GM23338 (cell line): ENCODE measurements around the gene UGT1A4. TPM values are rescaled to one million over a fixed set of nuclear protein-coding genes. Genes with fewer than 3 reads are reported as not detected.

ENCODE experiments used
- ATAC-seq: fragments of 200-7000 bp; cut with Tn5 transposase; 3 replicates; pipeline ENCODE4 v1.9.1; 2020
- DNase-seq: peaks from one replicate; pipeline ENCODE4 v3.0.0-alpha.2; 2015; ENCODE audit warnings: low spot score
- H2AFZ ChIP-seq: fragments of 200-600 bp; sonication (generic); 2 replicates; pipeline ENCODE4 v1.8.0; 2016; ENCODE audit warnings: antibody characterized with exemption, mild to moderate bottlenecking, moderate library complexity
- H3F3A ChIP-seq: fragments of 200-600 bp; sonication (generic); replicated peaks from 2 replicates; pipeline ENCODE4 v1.8.0; 2017; ENCODE audit warnings: antibody characterized with exemption, mixed run types, low read depth
- H3K27ac ChIP-seq: fragments of 200-600 bp; sonication (generic); 2 replicates; pipeline ENCODE4 v1.6.1; 2016; ENCODE audit warnings: low read depth
- H3K27me3 ChIP-seq: fragments of 200-600 bp; sonication (generic); 2 replicates; pipeline ENCODE4 v1.8.0; 2016; ENCODE audit warnings: mild to moderate bottlenecking, mixed run types, moderate library complexity; ENCODE audit not compliant: insufficient read depth
- H3K36me3 ChIP-seq: fragments of 200-600 bp; sonication (generic); 2 replicates; pipeline ENCODE4 v1.8.0; 2016; ENCODE audit warnings: mild to moderate bottlenecking; ENCODE audit not compliant: insufficient read depth
- H3K4me1 ChIP-seq: fragments of 200-600 bp; sonication (generic); 2 replicates; pipeline ENCODE4 v1.8.0; 2016; ENCODE audit warnings: mild to moderate bottlenecking, moderate library complexity; ENCODE audit not compliant: insufficient read depth
- H3K4me2 ChIP-seq: fragments of 200-600 bp; sonication (generic); 2 replicates; pipeline ENCODE4 v1.7.1; 2017; ENCODE audit warnings: mixed run types
- H3K4me3 ChIP-seq: fragments of 200-600 bp; sonication (generic); 2 replicates; pipeline ENCODE4 v1.6.1; 2016; ENCODE audit warnings: mixed run types
- H3K79me2 ChIP-seq: fragments of 200-600 bp; sonication (generic); replicated peaks from 2 replicates; pipeline ENCODE4 v1.8.0; 2017; ENCODE audit warnings: mild to moderate bottlenecking; ENCODE audit not compliant: insufficient read depth
- H3K9me2 ChIP-seq: fragments of 200-600 bp; sonication (generic); 2 replicates; pipeline ENCODE4 v1.8.0; 2017; ENCODE audit not compliant: insufficient read depth
- H4K20me1 ChIP-seq: fragments of 200-600 bp; sonication (generic); replicated peaks from 2 replicates; pipeline ENCODE4 v1.8.0; 2017; ENCODE audit warnings: mild to moderate bottlenecking; ENCODE audit not compliant: insufficient read depth
- H3K27ac Mint-ChIP-seq: 2 replicates; pipeline ENCODE4 v1.8.0; 2020; ENCODE audit warnings: inconsistent platforms, mild to moderate bottlenecking, moderate library complexity, mixed read lengths
- H3K27me3 Mint-ChIP-seq: 3 replicates; pipeline ENCODE4 v1.8.0; 2022; ENCODE audit warnings: low read depth, mild to moderate bottlenecking, moderate library complexity, mixed read lengths, inconsistent platforms; ENCODE audit not compliant: insufficient read depth, poor library complexity
- H3K36me3 Mint-ChIP-seq: 3 replicates; pipeline ENCODE4 v1.8.0; 2021; ENCODE audit warnings: low read depth, mild to moderate bottlenecking, inconsistent platforms, moderate library complexity, mixed read lengths
- H3K4me1 Mint-ChIP-seq: 3 replicates; pipeline ENCODE4 v1.8.0; 2020; ENCODE audit warnings: mild to moderate bottlenecking, inconsistent platforms, mixed read lengths
- H3K4me3 Mint-ChIP-seq: 3 replicates; pipeline ENCODE4 v1.8.0; 2021; ENCODE audit warnings: moderate library complexity, mild to moderate bottlenecking, inconsistent platforms, mixed read lengths
- H3K9me3 Mint-ChIP-seq: 3 replicates; pipeline ENCODE4 v1.8.0; 2020; ENCODE audit warnings: moderate library complexity, mild to moderate bottlenecking, inconsistent platforms, mixed read lengths
- CREB1 ChIP-seq: fragments of 250-450 bp; sonication (Bioruptor Pico); IDR thresholded peaks from 2 replicates; pipeline ENCODE4 v1.5.0; 2020; ENCODE audit warnings: low read depth, mild to moderate bottlenecking, moderate library complexity
- JUNB ChIP-seq: IDR thresholded peaks from one replicate; pipeline ENCODE4 v1.6.1; 2016; ENCODE audit warnings: antibody characterized with exemption; ENCODE audit not compliant: unreplicated experiment
- POLR2AphosphoS5 ChIP-seq: IDR thresholded peaks from 2 replicates; pipeline ENCODE4 v1.6.1; 2016; ENCODE audit warnings: antibody characterized with exemption, low read depth
- STAT1 ChIP-seq: IDR thresholded peaks from one replicate; pipeline ENCODE4 v1.6.1; 2016; ENCODE audit warnings: antibody characterized with exemption; ENCODE audit not compliant: unreplicated experiment
- ZNF114 ChIP-seq: fragments of 250-450 bp; sonication (Bioruptor Pico); IDR thresholded peaks from 2 replicates; pipeline ENCODE4 v1.5.0; 2020; ENCODE audit warnings: mild to moderate bottlenecking, moderate library complexity
- ZNF331 ChIP-seq: fragments of 250-450 bp; sonication (Bioruptor Pico); IDR thresholded peaks from 2 replicates; pipeline ENCODE4 v1.5.0; 2020; ENCODE audit warnings: low read depth, mild to moderate bottlenecking, moderate library complexity
- polyA plus RNA-seq: library from polyadenylated mRNA; unstranded; fragments of >200 nt; fragmentation: Nextera tagmentation; extraction: Ambion mirVana; gene quantifications from 2 replicates; pipeline ENCODE4 v1.2.1, GENCODE V29; 2016
- total RNA-seq: library from RNA; depleted of rRNA; stranded (reverse); fragments of >200 nt; shearing (Covaris generic); gene quantifications from 2 replicates; pipeline ENCODE4 v1.2.3, GENCODE V29; 2014
- TF ChIP-seq, protein P1 (sequence below): IDR thresholded peaks from 2 replicates; pipeline ENCODE4 v1.6.1; 2016; ENCODE audit warnings: antibody characterized with exemption
- TF ChIP-seq, protein P2 (sequence below): IDR thresholded peaks from one replicate; pipeline ENCODE4 v1.6.1; 2018; ENCODE audit warnings: antibody characterized with exemption; ENCODE audit not compliant: unreplicated experiment
- TF ChIP-seq, protein P3 (sequence below), 2 experiments: fragments of 200-600 bp in 1 of 2; sonication (generic) in 1 of 2; conservative IDR thresholded peaks; 2 replicates each; pipeline versions ENCODE4 v1.5.1 to v1.6.1; 2016 to 2017; ENCODE audit warnings: antibody characterized with exemption in 2 of 2, low read depth in 2 of 2, mild to moderate bottlenecking in 2 of 2, moderate library complexity in 1 of 2
- TF ChIP-seq, protein P4 (sequence below): fragments of 250-450 bp; sonication (Bioruptor Pico); IDR thresholded peaks from 2 replicates; pipeline ENCODE4 v1.5.0; 2020; ENCODE audit warnings: mild to moderate bottlenecking, moderate library complexity

UGT1A4 gene
- total and polyA plus RNA-seq, 2 experiments from 2014 or later = not detected

DNA sequence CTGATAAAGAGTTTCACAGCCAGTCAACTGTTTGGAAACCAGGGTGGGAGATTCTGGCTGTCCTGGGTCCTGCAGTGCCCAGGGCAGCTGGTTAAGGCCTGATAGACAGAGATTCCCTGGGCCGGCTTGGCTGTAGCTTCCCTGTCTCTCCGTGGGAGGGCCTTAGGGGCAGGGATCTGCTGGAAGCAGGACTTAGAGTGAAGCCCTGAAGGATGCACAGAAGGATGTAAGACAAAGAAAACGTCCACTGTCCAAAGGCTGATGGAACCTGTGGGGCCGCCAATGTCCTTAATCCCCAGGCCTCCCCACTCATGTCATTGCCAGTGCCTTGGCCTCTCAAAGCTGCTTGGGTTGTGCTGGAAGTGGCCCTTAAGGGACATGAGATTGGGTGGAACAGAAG, 92.6 kb downstream of the UGT1A4 start:
- Histone ChIP-seq H3K27me3 (no peaks in the 10 kb centered on the region), H3K4me2 (no peak overlapping the region), H3K36me3 (no peaks in the 10 kb centered on the region), H2AFZ (no peak overlapping the region), H4K20me1 (no peaks in the 10 kb centered on the region), H3K27ac (no peak overlapping the region), H3K4me1 (no peaks in the 10 kb centered on the region), H3K4me3 (no peak overlapping the region), H3F3A (no peaks in the 10 kb centered on the region), H3K9me2 (peaks cover 6% of the 10 kb centered on the region), H3K79me2 (no peaks in the 10 kb centered on the region)
- no peak overlapping the region for H3K27ac Mint-ChIP-seq
- peaks cover 2% of the 10 kb centered on the region for H3K27me3 Mint-ChIP-seq
- peaks cover 5% of the 10 kb centered on the region; the same call in 2 of the 3 replicates for H3K9me3 Mint-ChIP-seq
- no peaks in the 10 kb centered on the region for H3K36me3 Mint-ChIP-seq
- H3K4me3 Mint-ChIP-seq = no peak overlapping the region
- no peak for DNase-seq
- H3K4me1 Mint-ChIP-seq = no peaks in the 10 kb centered on the region
- no peak for TF ChIP-seq CREB1 (CRISPR knock-in tag)
- no peak for TF ChIP-seq POLR2AphosphoS5
- TF ChIP-seq ZNF114 (CRISPR knock-in tag) = no peak
- no peak for TF ChIP-seq ZNF331 (CRISPR knock-in tag)
- TF ChIP-seq, protein P1, sequence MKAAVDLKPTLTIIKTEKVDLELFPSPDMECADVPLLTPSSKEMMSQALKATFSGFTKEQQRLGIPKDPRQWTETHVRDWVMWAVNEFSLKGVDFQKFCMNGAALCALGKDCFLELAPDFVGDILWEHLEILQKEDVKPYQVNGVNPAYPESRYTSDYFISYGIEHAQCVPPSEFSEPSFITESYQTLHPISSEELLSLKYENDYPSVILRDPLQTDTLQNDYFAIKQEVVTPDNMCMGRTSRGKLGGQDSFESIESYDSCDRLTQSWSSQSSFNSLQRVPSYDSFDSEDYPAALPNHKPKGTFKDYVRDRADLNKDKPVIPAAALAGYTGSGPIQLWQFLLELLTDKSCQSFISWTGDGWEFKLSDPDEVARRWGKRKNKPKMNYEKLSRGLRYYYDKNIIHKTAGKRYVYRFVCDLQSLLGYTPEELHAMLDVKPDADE = no peak
- no peak for TF ChIP-seq STAT1
- TF ChIP-seq, protein P2, sequence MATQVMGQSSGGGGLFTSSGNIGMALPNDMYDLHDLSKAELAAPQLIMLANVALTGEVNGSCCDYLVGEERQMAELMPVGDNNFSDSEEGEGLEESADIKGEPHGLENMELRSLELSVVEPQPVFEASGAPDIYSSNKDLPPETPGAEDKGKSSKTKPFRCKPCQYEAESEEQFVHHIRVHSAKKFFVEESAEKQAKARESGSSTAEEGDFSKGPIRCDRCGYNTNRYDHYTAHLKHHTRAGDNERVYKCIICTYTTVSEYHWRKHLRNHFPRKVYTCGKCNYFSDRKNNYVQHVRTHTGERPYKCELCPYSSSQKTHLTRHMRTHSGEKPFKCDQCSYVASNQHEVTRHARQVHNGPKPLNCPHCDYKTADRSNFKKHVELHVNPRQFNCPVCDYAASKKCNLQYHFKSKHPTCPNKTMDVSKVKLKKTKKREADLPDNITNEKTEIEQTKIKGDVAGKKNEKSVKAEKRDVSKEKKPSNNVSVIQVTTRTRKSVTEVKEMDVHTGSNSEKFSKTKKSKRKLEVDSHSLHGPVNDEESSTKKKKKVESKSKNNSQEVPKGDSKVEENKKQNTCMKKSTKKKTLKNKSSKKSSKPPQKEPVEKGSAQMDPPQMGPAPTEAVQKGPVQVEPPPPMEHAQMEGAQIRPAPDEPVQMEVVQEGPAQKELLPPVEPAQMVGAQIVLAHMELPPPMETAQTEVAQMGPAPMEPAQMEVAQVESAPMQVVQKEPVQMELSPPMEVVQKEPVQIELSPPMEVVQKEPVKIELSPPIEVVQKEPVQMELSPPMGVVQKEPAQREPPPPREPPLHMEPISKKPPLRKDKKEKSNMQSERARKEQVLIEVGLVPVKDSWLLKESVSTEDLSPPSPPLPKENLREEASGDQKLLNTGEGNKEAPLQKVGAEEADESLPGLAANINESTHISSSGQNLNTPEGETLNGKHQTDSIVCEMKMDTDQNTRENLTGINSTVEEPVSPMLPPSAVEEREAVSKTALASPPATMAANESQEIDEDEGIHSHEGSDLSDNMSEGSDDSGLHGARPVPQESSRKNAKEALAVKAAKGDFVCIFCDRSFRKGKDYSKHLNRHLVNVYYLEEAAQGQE = no peak
- no peak for ATAC-seq

DNA sequence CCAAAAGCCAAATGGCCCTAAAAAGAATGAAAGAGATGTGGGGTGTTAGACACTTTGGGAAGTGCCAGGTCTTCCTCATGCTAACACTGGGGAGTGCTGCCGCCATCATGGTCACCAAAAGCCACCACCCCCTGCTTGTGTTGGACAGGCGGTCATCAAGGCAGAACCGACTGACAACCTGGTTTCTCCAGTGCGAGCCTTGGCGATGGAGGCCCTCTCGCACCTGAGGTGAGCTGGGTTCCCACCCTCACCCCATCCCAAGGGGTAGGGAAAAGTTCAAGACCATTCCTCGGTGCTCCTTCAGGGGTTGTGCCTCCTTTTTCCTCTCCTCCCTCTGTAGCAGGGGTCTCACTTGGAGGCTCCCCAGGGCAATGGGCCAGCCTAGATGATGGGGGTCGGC, 93.2 kb downstream of the UGT1A4 start:
- no peak for DNase-seq
- Histone ChIP-seq H3K36me3 (no peaks in the 10 kb centered on the region), H3K4me1 (no peaks in the 10 kb centered on the region), H3F3A (no peaks in the 10 kb centered on the region), H2AFZ (no peak overlapping the region), H3K4me2 (no peak overlapping the region), H3K79me2 (no peaks in the 10 kb centered on the region), H3K9me2 (peaks cover 6% of the 10 kb centered on the region), H3K27me3 (no peaks in the 10 kb centered on the region), H4K20me1 (no peaks in the 10 kb centered on the region), H3K4me3 (no peak overlapping the region), H3K27ac (no peak overlapping the region)
- Mint-ChIP-seq H3K4me1 (no peaks in the 10 kb centered on the region), H3K4me3 (no peak overlapping the region), H3K27ac (no peak overlapping the region), H3K27me3 (peaks cover 2% of the 10 kb centered on the region), H3K9me3 (peaks cover 5% of the 10 kb centered on the region; the same call in 2 of the 3 replicates), H3K36me3 (no peaks in the 10 kb centered on the region)
- ATAC-seq = no peak
- TF ChIP-seq JUNB (no peak), STAT1 (no peak)
- TF ChIP-seq, protein P3, sequence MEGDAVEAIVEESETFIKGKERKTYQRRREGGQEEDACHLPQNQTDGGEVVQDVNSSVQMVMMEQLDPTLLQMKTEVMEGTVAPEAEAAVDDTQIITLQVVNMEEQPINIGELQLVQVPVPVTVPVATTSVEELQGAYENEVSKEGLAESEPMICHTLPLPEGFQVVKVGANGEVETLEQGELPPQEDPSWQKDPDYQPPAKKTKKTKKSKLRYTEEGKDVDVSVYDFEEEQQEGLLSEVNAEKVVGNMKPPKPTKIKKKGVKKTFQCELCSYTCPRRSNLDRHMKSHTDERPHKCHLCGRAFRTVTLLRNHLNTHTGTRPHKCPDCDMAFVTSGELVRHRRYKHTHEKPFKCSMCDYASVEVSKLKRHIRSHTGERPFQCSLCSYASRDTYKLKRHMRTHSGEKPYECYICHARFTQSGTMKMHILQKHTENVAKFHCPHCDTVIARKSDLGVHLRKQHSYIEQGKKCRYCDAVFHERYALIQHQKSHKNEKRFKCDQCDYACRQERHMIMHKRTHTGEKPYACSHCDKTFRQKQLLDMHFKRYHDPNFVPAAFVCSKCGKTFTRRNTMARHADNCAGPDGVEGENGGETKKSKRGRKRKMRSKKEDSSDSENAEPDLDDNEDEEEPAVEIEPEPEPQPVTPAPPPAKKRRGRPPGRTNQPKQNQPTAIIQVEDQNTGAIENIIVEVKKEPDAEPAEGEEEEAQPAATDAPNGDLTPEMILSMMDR (conservative IDR thresholded peaks at IDR 0.05; ENCODE audit: low read depth in 2 of 2) = no peak
- TF ChIP-seq, protein P4, sequence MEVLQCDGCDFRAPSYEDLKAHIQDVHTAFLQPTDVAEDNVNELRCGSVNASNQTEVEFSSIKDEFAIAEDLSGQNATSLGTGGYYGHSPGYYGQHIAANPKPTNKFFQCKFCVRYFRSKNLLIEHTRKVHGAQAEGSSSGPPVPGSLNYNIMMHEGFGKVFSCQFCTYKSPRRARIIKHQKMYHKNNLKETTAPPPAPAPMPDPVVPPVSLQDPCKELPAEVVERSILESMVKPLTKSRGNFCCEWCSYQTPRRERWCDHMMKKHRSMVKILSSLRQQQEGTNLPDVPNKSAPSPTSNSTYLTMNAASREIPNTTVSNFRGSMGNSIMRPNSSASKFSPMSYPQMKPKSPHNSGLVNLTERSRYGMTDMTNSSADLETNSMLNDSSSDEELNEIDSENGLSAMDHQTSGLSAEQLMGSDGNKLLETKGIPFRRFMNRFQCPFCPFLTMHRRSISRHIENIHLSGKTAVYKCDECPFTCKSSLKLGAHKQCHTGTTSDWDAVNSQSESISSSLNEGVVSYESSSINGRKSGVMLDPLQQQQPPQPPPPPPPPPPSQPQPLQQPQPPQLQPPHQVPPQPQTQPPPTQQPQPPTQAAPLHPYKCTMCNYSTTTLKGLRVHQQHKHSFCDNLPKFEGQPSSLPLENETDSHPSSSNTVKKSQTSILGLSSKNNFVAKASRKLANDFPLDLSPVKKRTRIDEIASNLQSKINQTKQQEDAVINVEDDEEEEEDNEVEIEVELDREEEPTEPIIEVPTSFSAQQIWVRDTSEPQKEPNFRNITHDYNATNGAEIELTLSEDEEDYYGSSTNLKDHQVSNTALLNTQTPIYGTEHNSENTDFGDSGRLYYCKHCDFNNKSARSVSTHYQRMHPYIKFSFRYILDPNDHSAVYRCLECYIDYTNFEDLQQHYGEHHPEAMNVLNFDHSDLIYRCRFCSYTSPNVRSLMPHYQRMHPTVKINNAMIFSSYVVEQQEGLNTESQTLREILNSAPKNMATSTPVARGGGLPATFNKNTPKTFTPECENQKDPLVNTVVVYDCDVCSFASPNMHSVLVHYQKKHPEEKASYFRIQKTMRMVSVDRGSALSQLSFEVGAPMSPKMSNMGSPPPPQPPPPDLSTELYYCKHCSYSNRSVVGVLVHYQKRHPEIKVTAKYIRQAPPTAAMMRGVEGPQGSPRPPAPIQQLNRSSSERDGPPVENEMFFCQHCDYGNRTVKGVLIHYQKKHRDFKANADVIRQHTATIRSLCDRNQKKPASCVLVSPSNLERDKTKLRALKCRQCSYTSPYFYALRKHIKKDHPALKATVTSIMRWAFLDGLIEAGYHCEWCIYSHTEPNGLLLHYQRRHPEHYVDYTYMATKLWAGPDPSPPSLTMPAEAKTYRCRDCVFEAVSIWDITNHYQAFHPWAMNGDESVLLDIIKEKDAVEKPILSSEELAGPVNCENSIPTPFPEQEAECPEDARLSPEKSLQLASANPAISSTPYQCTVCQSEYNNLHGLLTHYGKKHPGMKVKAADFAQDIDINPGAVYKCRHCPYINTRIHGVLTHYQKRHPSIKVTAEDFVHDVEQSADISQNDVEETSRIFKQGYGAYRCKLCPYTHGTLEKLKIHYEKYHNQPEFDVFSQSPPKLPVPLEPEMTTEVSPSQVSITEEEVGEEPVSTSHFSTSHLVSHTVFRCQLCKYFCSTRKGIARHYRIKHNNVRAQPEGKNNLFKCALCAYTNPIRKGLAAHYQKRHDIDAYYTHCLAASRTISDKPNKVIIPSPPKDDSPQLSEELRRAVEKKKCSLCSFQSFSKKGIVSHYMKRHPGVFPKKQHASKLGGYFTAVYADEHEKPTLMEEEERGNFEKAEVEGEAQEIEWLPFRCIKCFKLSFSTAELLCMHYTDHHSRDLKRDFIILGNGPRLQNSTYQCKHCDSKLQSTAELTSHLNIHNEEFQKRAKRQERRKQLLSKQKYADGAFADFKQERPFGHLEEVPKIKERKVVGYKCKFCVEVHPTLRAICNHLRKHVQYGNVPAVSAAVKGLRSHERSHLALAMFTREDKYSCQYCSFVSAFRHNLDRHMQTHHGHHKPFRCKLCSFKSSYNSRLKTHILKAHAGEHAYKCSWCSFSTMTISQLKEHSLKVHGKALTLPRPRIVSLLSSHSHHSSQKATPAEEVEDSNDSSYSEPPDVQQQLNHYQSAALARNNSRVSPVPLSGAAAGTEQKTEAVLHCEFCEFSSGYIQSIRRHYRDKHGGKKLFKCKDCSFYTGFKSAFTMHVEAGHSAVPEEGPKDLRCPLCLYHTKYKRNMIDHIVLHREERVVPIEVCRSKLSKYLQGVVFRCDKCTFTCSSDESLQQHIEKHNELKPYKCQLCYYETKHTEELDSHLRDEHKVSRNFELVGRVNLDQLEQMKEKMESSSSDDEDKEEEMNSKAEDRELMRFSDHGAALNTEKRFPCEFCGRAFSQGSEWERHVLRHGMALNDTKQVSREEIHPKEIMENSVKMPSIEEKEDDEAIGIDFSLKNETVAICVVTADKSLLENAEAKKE (CRISPR knock-in tag) = no peak
